ENCODE data around the gene PRRG2. TPM values are rescaled to one million over a fixed set of nuclear protein-coding genes. Genes with fewer than 3 reads are reported as not detected.
A peak's percentile ranks its signal among the peaks of the same experiment; 100 is the strongest.

The PRRG2 gene
- total RNA-seq, 2 experiments from 2014 or later = 0.52 TPM

GRCh38 chr19:49546825-49547565 is 34.1 kb upstream of the PRRG2 start:
- peak; percentile 82 for DNase-seq
- H3K27ac Mint-ChIP-seq = no peak overlapping the region
- H3K27me3 Mint-ChIP-seq (ENCODE audit: low read depth) = no peaks in the 10 kb centered on the region
- H3K36me3 Mint-ChIP-seq (ENCODE audit: low read depth) = peaks cover 4% of the 10 kb centered on the region
- no peaks in the 10 kb centered on the region for H3K9me3 Mint-ChIP-seq
- CTCF ChIA-PET = interaction anchor here (0.6 to 5.9 kb wide), 28 partner anchors 9 to 148 kb away, joined by 3 to 101 read pairs (median 4); partner anchors contain the start of genes FCGRT, FLT3LG, NOSIP and PRRG2
- intact Hi-C loops (cut with micrococcal nuclease) = loop anchor here (1.0 to 2.0 kb wide), 3 partner anchors 23 to 70 kb away; no protein-coding TSS in a partner anchor
- H3K4me1 Mint-ChIP-seq (ENCODE audit: low read depth) = peaks cover 44% of the 10 kb centered on the region
- peak overlapping the region; percentile 68 for H3K4me3 Mint-ChIP-seq

- Mint-ChIP-seq H3K27me3 (ENCODE audit: low read depth) (no peaks in the 10 kb centered on the region), H3K4me1 (ENCODE audit: low read depth) (peaks cover 58% of the 10 kb centered on the region), H3K36me3 (ENCODE audit: low read depth) (peaks cover 12% of the 10 kb centered on the region), H3K9me3 (peaks cover 4% of the 10 kb centered on the region), H3K27ac (peak overlapping the region; percentile 46), H3K4me3 (no peak overlapping the region)
- CTCF ChIA-PET = interaction anchor here (0.8 to 5.9 kb wide), 7 partner anchors 10 to 157 kb away, joined by 3 to 101 read pairs (median 9); no protein-coding TSS in a partner anchor
- DNase-seq = no peak
- intact Hi-C loops (cut with micrococcal nuclease) = no loop called here
Observed at GRCh38 chr19:49549045-49549444, 32.1 kb upstream of the PRRG2 start.

- Mint-ChIP-seq H3K9me3 (peaks cover 4% of the 10 kb centered on the region), H3K27ac (peak overlapping the region; percentile 83), H3K4me1 (ENCODE audit: low read depth) (peaks cover 73% of the 10 kb centered on the region), H3K27me3 (ENCODE audit: low read depth) (no peaks in the 10 kb centered on the region), H3K36me3 (ENCODE audit: low read depth) (peaks cover 31% of the 10 kb centered on the region), H3K4me3 (no peak overlapping the region)
- intact Hi-C loops (cut with micrococcal nuclease) = loop anchor here (10.0 kb wide), 1 partner anchor 217 kb away; the partner anchor contains the start of gene CD37
- no peak for DNase-seq
- CTCF ChIA-PET = interaction anchor here (1.4 to 5.4 kb wide), 4 partner anchors 10 to 78 kb away, joined by 4 to 56 read pairs (median 5); partner anchors contain the start of gene FLT3LG
Observed at GRCh38 chr19:49551531-49551930, 29.6 kb upstream of the PRRG2 start.

GRCh38 chr19:49552749-49553148 is 28.4 kb upstream of the PRRG2 start:
- intact Hi-C loops (cut with micrococcal nuclease) = loop anchor here (2.0 to 10.0 kb wide), 2 partner anchors 18 to 218 kb away; partner anchors contain the start of gene CD37
- CTCF ChIA-PET = interaction anchor here (0.6 to 5.4 kb wide), 6 partner anchors 8 to 79 kb away, joined by 3 to 56 read pairs (median 4); partner anchors contain the start of genes FLT3LG and RPS11
- H3K27me3 Mint-ChIP-seq (ENCODE audit: low read depth) = no peaks in the 10 kb centered on the region
- peak overlapping the region; percentile 95 for H3K27ac Mint-ChIP-seq
- peak overlapping the region; percentile 53 for H3K4me3 Mint-ChIP-seq
- peaks cover 75% of the 10 kb centered on the region for H3K4me1 Mint-ChIP-seq (ENCODE audit: low read depth)
- H3K36me3 Mint-ChIP-seq (ENCODE audit: low read depth) = peaks cover 34% of the 10 kb centered on the region
- DNase-seq = peak; percentile 65
- peaks cover 4% of the 10 kb centered on the region for H3K9me3 Mint-ChIP-seq

GRCh38 chr19:49553451-49554271 is 27.5 kb upstream of the PRRG2 start:
- Mint-ChIP-seq H3K36me3 (ENCODE audit: low read depth) (peaks cover 38% of the 10 kb centered on the region), H3K4me3 (peak overlapping the region; percentile 57), H3K9me3 (peaks cover 4% of the 10 kb centered on the region), H3K4me1 (ENCODE audit: low read depth) (peaks cover 78% of the 10 kb centered on the region), H3K27me3 (ENCODE audit: low read depth) (no peaks in the 10 kb centered on the region), H3K27ac (peak overlapping the region; percentile 95)
- CTCF ChIA-PET = interaction anchor here (0.6 to 5.4 kb wide), 5 partner anchors 11 to 26 kb away, joined by 3 to 56 read pairs (median 3); partner anchors contain the start of gene RCN3
- intact Hi-C loops (cut with micrococcal nuclease) = loop anchor here (1.0 to 10.0 kb wide), 5 partner anchors 11 to 219 kb away; partner anchors contain the start of genes CD37 and RPS11
- peak; percentile 87 for DNase-seq

GRCh38 chr19:49554701-49555181 is 26.4 kb upstream of the PRRG2 start:
- Mint-ChIP-seq H3K4me1 (ENCODE audit: low read depth) (peaks cover 80% of the 10 kb centered on the region), H3K27me3 (ENCODE audit: low read depth) (no peaks in the 10 kb centered on the region), H3K4me3 (peak overlapping the region; percentile 42), H3K36me3 (ENCODE audit: low read depth) (peaks cover 49% of the 10 kb centered on the region), H3K9me3 (peaks cover 4% of the 10 kb centered on the region), H3K27ac (peak overlapping the region; percentile 95)
- DNase-seq = peak; percentile 79
- intact Hi-C loops (cut with micrococcal nuclease) = loop anchor here (1.0 to 10.0 kb wide), 4 partner anchors 10 to 220 kb away; partner anchors contain the start of genes CD37 and RPS11
- CTCF ChIA-PET = interaction anchor here (0.6 to 5.4 kb wide), 5 partner anchors 10 to 424 kb away, joined by 3 to 56 read pairs (median 4); no protein-coding TSS in a partner anchor

GRCh38 chr19:49555600-49556411 is 25.3 kb upstream of the PRRG2 start:
- peaks cover 84% of the 10 kb centered on the region for H3K4me1 Mint-ChIP-seq (ENCODE audit: low read depth)
- DNase-seq = peak; percentile 94
- intact Hi-C loops (cut with micrococcal nuclease) = loop anchor here (2.0 to 10.0 kb wide), 2 partner anchors 59 to 221 kb away; partner anchors contain the start of genes CD37 and RPS11
- CTCF ChIA-PET = interaction anchor here (1.5 kb wide), 1 partner anchor 11 kb away, joined by 5 read pairs; no protein-coding TSS in a partner anchor
- H3K9me3 Mint-ChIP-seq = peaks cover 4% of the 10 kb centered on the region
- H3K27me3 Mint-ChIP-seq (ENCODE audit: low read depth) = no peaks in the 10 kb centered on the region
- H3K27ac Mint-ChIP-seq = peak overlapping the region; percentile 95
- peaks cover 53% of the 10 kb centered on the region for H3K36me3 Mint-ChIP-seq (ENCODE audit: low read depth)
- peak overlapping the region; percentile 51 for H3K4me3 Mint-ChIP-seq

GRCh38 chr19:49556412-49557398 is 24.4 kb upstream of the PRRG2 start:
- peak; percentile 45 for DNase-seq
- peaks cover 50% of the 10 kb centered on the region for H3K36me3 Mint-ChIP-seq (ENCODE audit: low read depth)
- CTCF ChIA-PET = interaction anchor here (1.5 to 7.7 kb wide), 2 partner anchors 10 to 15 kb away, joined by 3 to 74 read pairs; no protein-coding TSS in a partner anchor
- H3K4me1 Mint-ChIP-seq (ENCODE audit: low read depth) = peaks cover 89% of the 10 kb centered on the region
- H3K27ac Mint-ChIP-seq = peak overlapping the region; percentile 98
- H3K27me3 Mint-ChIP-seq (ENCODE audit: low read depth) = no peaks in the 10 kb centered on the region
- peaks cover 4% of the 10 kb centered on the region for H3K9me3 Mint-ChIP-seq
- H3K4me3 Mint-ChIP-seq = peak overlapping the region; percentile 51
- intact Hi-C loops (cut with micrococcal nuclease) = loop anchor here (10.0 kb wide), 1 partner anchor 222 kb away; the partner anchor contains the start of gene CD37

GRCh38 chr19:49557641-49558325 is 23.3 kb upstream of the PRRG2 start:
- Mint-ChIP-seq H3K9me3 (peaks cover 4% of the 10 kb centered on the region), H3K4me3 (peak overlapping the region; percentile 40), H3K27me3 (ENCODE audit: low read depth) (no peaks in the 10 kb centered on the region), H3K4me1 (ENCODE audit: low read depth) (peaks cover 89% of the 10 kb centered on the region), H3K36me3 (ENCODE audit: low read depth) (peaks cover 49% of the 10 kb centered on the region), H3K27ac (peak overlapping the region; percentile 98)
- CTCF ChIA-PET = interaction anchor here (1.1 to 7.7 kb wide), 6 partner anchors 11 to 63 kb away, joined by 3 to 74 read pairs (median 16); partner anchors contain the start of gene NOSIP
- peak; percentile 45 for DNase-seq
- intact Hi-C loops (cut with micrococcal nuclease) = loop anchor here (10.0 kb wide), 1 partner anchor 223 kb away; the partner anchor contains the start of gene CD37

All from activated naive CD4-positive, alpha-beta T cell treated with anti-CD3 and anti-CD28 coated beads for 36 hours (primary cell).